Measurements from ENCODE around the gene HOXA7. TPM values are rescaled to one million over a fixed set of nuclear protein-coding genes. Genes with fewer than 3 reads are reported as not detected.

HOXA7 gene
- total and polyA plus RNA-seq, 2 of the 8 experiments (the other 6 are each of a cell fraction or from before 2014, with no cell fraction given): 0.03 TPM; not detected in 1

DNA sequence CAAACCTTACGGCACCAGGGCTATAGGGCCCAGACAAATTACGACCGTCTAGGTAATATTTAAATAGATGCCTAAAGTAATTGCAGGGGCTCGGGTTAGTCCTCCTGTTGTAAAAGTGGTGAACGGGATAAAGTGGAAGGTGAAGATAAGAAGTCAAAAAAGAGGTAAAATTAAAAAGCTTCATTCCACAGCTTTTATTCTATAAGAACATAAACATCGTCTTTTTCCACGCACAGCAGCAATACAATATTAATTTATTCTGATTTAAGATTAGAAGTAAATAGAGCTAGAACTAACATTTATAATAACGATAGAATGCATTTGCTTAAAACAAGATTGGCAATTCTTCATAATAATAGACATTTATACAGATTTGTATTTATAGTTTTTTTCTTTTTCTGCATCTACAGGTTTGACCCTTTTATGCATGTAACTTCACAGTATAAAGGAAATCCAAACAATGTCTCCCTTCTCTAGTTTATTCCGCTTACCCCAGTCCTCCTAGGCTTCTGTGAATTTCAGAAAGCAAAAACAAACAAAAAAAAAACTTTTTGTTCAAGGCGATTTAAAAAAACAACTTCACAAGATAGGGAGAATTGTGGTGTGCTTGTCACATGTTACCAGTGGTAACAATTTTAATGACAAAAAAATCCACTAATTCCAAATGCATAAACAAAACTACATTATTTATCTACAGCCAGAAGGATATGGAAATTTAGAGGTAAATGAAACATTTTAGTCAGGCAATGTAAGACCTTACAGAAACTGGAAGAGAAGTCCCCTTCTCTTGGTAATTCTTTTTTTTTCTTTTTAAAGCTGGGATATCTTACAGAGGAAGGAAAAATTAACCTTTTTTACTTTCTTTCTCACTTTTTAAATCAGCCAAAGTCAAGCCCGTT, 14.2 kb upstream of the HOXA7 start:
- H3K27ac ChIP-seq (ENCODE audit: low read depth, low read length): no peak overlapping the region
- ChIA-PET POLR2A (ENCODE audit: partially characterized antibody) (no interaction called here), CTCF (ENCODE audit: partially characterized antibody) (interaction anchor here (0.8 to 5.4 kb wide), 5 partner anchors 9 to 65 kb away, joined by 3 to 26 read pairs (median 5); partner anchors contain the start of gene HOXA5)
- no peaks in the 10 kb centered on the region; the same call in 1 of the 2 replicates for H3K23me2 ChIP-seq (ENCODE audit: low read depth, low read length)
- peak in 1 of 2 experiments; percentile 17 for DNase-seq (ENCODE audit: low read depth in 1 of 2, low spot score in 2 of 2)
- no peak overlapping the region for H2BK15ac ChIP-seq (ENCODE audit: low read length)
- H3K36me3 ChIP-seq (ENCODE audit: control insufficient read depth in 2 of 4, insufficient read depth in 4 of 4, low read length in 3 of 4): peaks cover 0 to 24% (median 0%) of the 10 kb centered on the region in 4 experiments; a peak in 1 of 8 replicates
- no peak overlapping the region for H2BK12ac ChIP-seq (ENCODE audit: low read depth, low read length)
- FAIRE-seq: peak; percentile 90
- no peak overlapping the region for H3K4me3 ChIP-seq (ENCODE audit: extremely low read depth in 1 of 4, insufficient read depth in 2 of 4, low read depth in 3 of 4, low read length in 4 of 4)
- peaks cover 95 to 100% (median 100%) of the 10 kb centered on the region in 4 experiments for H3K27me3 ChIP-seq (replicated peaks in 1 of 4; ENCODE audit: control insufficient read depth in 3 of 4, extremely low read depth in 1 of 4, insufficient read depth in 3 of 4, low read length in 3 of 4)
- H3K4me2 ChIP-seq (ENCODE audit: insufficient read depth in 1 of 2, low read depth in 2 of 2, low read length in 2 of 2): no peak overlapping the region
- no peaks in the 10 kb centered on the region; a peak in 1 of 4 replicates for H3K9me3 ChIP-seq (ENCODE audit: insufficient read depth in 2 of 2, low read depth in 1 of 2, low read length in 1 of 2)
- no peak overlapping the region for H3K56ac ChIP-seq (replicated peaks; ENCODE audit: insufficient read length, low read depth, low read length)
- no peak overlapping the region for H3K23ac ChIP-seq (ENCODE audit: insufficient read length)
- H4K91ac ChIP-seq (replicated peaks; ENCODE audit: insufficient read length, low read length): no peak overlapping the region
- H2BK5ac ChIP-seq (ENCODE audit: low read depth, low read length): no peak overlapping the region
- no peaks in the 10 kb centered on the region for H3K79me1 ChIP-seq (ENCODE audit: low read depth, low read length)
- no peak overlapping the region for H4K8ac ChIP-seq (ENCODE audit: extremely low read depth, insufficient read depth, low read length)
- no peak overlapping the region for H2AK5ac ChIP-seq (ENCODE audit: low read depth, low read length)
- H2AFZ ChIP-seq (ENCODE audit: low read length): no peak overlapping the region
- no peak overlapping the region for H2BK120ac ChIP-seq (replicated peaks; ENCODE audit: low read depth, low read length)
- H2BK20ac ChIP-seq (ENCODE audit: low read length): no peak overlapping the region
- H3K79me2 ChIP-seq (ENCODE audit: control insufficient read depth in 1 of 2, insufficient read depth in 2 of 2, low read length in 2 of 2): no peaks in the 10 kb centered on the region
- H3K9ac ChIP-seq (replicated peaks in 1 of 4; ENCODE audit: extremely low read depth in 1 of 4, low read depth in 3 of 4, low read length in 3 of 4): no peak overlapping the region
- H4K5ac ChIP-seq (ENCODE audit: insufficient read length, low read depth, low read length): no peak overlapping the region
- H3K4ac ChIP-seq (replicated peaks; ENCODE audit: insufficient read length, low read depth, low read length): no peak overlapping the region
- H4K20me1 ChIP-seq (replicated peaks in 1 of 2; ENCODE audit: control insufficient read depth in 1 of 2, insufficient read depth in 2 of 2, low read length in 2 of 2): peaks cover 33 to 53% of the 10 kb centered on the region in 2 experiments
- H3K4me1 ChIP-seq (replicated peaks in 1 of 4; ENCODE audit: control insufficient read depth in 3 of 4, insufficient read depth in 4 of 4, low read length in 3 of 4): peaks cover 3 to 11% (median 4%) of the 10 kb centered on the region in 4 experiments; a peak in 5 of 7 replicates
- TF ChIP-seq CBX8 (IDR thresholded peaks at IDR 0.05; ENCODE audit: borderline replicate concordance, low read depth, low read length) (peak; percentile 93; the same call in 1 of the 2 replicates), POLR2A (IDR thresholded peaks at IDR 0.05; ENCODE audit: control extremely low read depth in 1 of 2, low read depth in 2 of 2, low read length in 2 of 2) (no peak)
- WGBS, 2 experiments (ENCODE audit: extremely low coverage in 1 of 2, insufficient coverage in 1 of 2, insufficient read length in 1 of 2, insufficient replicate concordance in 2 of 2, low coverage in 1 of 2, low lambda C conversion rate in 2 of 2, missing lambda C conversion rate in 1 of 2): 37% methylated on average over 11 of the region's 11 CpGs; no CpG with 5 or more reads in 1 of the 2 experiments
- no peak overlapping the region for H3K18ac ChIP-seq (ENCODE audit: extremely low read depth, low read length)
- no peak overlapping the region for H3K14ac ChIP-seq (ENCODE audit: insufficient read length)

Measured in H1 (cell line).